Stimulated activated CD4-positive, alpha-beta T cell treated with anti-CD3 and anti-CD28 coated beads, Interleukin-15, amount 100 ng/mL, for 48 hours (primary cell): ENCODE results near the gene LRRC32.
"Not testable (repeated sequence)": the region's sequence is repeated elsewhere in the genome, so short reads cannot be mapped to it uniquely, and the experiment has no call there.

Experiments used
- DNase-seq, 2 donors: peaks; one replicate each; pipeline ENCODE4 v3.0.0-alpha.2; 2020; ENCODE audit warnings: low read depth in 2 of 2

The LRRC32 gene

DNA sequence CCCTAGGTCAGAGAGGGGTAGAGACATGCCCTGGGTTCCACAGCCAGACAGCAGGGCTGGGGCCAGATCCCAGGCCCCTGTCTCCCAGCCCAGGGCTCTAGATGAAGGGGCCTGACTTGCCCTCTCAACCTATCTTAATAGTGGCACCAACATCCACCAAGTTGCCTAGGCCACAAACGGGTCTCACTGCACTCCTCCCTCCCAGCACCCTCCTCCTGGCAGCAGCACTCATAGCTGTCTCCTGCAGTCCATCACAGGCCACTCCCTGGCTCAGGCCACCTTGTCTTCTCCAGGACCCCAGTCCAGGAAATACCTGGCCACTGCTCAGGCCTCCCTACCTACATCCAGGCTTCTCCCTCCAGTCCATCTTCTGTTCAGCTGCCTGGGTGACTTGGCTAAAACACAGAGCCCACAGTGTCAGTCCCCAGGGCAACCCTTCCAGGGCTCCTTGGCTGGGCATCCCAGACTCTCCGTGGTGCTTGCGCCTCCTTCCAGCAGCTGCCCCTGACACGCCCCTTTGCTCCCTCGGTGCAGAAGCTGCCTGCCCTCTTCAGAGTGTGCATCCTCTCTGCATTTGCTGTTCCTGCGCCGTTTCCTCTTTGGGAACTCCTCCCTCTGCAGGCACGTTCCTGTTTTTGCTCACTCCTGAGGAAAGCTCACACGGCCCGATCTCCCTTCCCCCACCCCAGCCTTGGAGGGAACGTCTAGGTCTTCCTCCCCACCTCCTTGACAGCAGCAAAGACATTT is 40.5 kb downstream of the LRRC32 start:
- DNase-seq, result no peak

DNA sequence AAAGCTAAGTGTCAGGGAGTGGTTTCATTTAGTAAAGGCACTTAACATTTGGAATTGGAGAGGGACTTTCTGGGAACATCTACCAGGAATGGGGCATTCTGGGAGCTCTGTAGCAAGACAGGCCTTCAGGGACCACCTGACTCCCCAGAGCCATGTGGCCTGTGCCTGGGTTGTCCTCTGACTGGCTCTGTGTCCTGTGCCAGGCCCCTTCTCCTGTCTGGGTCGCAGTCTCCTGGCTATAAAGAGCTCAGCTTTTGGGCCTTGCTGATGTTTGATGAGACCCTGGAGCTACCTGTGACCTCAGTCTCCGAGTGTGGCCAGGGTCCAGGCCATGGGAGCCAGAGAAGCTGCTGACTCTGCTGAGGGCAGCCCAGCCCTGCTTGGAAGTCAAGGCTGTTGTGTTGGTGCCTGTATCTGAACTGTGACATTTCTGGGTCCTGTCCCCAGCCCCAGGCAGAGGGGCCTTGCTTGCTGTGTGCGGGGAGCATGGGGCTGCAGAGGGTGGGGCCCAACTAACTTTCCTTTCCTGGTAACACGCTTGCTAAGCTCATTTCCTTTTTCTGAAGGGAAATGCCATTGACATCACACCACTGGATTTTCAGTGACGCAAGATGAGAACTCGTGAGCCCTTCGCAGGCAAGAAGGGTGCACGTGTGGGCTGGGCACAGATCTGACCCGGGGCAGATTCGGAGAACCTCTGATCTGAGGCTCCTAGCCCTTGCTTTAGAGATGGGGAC is 41.3 kb downstream of the LRRC32 start:
- no peak for DNase-seq

DNA sequence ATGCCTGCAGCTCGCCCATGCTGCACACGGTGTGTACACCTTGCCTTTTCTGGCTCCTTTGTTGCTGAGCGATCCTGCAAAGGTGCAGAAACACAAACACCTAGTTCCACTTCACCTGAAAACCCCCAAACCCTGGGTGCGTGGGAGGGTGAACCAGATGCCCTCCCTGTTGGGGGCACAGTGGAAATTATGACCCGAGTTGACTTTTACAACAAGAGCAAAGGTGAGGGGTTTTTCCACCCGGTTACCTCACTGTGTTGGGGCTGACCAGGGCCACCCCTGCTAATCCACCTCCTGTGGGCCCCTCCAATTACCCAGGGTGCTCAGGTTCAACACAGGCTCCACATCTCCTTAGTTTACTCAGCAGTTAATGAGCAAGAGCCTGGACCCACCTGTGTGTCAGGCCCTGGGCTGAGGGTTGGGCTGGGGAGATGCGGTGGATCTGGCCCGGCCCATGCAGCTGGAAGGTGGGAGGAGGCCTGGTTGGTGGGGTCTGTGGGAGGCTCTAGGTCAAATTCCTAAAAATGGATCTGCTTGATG is 42.1 kb downstream of the LRRC32 start:
- DNase-seq, result peak in 1 of 2 donors; percentile 34

DNA sequence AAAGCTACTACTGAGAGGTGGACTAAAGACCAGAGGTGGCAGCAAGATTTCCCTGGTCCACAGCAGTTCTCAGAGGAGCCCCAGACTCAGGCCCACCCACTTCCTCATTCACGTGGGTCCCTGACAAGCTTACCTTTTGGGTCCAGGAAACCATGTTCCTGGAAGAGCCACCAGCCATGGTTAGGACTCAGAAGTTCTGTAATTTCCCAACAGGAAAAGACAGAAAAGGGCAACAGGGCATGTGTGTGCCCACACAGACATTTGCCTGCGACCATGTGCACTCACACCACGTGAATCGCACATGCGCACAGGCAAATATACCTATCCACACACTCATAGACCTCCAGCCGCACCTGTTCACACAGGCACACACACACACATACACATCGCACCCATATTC is 42.9 kb downstream of the LRRC32 start:
- DNase-seq, result no peak

DNA sequence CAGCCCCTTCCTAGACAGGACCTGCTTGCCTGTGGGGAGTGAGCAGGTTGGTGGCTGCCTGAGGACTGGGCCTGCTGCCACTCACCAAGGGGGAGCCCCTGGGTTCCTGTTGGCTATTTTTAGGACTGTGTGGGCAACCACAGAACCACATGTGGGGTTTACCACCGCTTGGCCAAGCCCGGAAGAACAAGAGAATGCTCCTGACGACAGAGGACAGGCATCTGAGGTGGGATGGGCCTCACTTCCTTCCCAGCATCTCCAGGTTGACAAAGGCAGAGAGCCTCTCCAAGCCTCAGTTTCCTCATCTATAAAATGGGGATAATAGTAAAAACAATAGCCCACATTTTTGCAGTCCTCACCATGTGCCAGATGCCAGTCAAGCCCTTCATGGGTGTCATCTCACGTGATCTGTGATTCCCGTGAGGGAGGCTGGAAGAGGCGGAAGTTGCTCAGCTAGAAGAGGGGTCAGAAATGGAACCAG is 43.6 kb downstream of the LRRC32 start:
- DNase-seq, result peak; percentile 32 to 47

DNA sequence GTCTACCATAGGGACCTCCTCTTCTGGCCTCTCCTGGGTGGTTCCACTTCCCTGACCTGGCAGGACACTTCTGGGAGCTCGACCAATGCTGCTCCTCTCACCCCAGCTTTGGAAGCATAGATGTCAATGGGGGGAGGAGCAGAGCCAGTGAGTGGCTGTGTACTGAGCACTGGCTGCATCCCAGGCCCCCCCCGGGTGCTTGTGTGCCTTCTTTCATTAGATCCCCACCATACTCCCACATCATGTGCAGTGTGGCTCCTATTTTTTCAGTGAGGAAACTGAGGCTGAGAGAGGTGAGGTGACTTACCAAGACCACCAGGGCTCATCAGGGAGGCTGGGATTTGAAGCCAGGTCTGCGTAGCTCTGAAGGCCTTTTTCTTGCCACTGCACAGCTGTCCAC is 44.3 kb downstream of the LRRC32 start:
- DNase-seq, result no peak

DNA sequence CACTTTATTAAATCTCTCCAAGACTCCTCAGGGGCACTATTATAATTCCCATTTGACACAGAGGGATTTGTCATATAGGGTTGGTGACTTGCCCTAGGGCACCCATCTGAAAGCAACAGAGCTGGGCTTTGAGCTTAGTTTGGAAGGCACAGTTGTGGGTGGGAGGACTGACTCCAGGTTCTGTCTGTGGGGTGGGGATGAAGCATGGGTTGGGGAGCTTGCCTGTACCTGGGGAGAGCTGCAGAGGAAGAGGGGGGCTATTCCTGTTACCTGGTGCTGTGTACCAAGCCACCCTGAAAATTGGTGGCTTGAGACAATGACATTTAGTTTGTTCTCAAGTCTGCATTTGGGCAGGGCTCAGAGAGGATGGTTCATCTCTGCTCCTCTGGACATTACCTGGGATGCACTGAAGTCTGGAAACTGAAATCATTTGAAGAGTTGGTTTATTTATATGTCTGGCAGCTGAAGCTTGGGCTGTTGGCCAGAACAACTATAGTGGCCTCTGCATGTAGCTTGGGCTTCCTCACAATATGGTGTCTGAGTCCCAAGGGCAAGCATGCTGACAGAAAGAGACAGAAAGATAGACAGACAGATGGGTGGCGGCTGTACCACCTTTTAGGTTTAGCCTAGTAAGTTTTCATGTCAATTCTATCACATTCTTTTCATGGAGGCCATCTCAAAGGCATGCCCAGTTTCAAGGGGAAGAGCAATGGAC is 44.9 kb downstream of the LRRC32 start:
- DNase-seq, result no peak

DNA sequence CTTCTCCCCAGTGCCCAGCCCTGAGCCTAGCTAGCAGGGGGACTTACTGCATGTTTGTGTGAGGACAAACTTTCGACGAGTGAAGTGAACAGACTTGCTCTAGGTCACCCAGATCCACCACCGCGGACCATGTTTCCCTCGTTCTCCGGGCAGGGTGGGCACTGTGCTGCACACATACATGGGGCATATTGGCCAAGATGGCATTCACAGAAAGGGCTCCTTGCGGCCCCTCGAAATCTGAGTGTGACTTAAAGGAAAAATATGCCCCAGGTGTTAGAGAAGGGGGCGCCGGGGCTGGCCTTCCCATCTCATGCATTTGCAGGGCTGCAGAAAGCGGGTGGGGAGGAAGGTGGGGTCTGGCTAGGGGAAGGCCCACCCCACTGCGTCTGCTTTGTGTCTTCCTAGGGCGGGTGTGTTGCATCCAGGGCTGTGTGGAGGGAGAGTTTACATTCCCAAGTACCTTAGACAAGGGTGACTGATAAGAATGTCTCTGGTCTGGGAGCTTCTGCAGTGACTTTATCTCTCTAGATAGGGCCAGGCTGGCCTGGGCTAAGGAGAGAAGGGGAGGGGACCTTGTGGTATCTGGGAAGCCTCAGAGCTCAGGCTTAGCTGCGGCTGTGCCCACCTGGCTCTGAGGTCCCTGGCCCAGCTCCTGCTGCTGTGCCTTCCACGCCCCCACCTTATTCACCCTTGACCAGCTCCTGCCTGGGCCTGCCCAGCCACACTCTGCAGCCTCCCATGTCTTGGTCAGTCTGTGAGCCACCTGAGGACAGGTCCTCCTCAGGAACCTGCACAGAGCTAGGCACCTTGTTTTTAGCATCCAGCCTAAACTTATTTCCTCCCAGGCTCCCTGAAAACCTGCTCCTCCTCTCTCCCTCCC is 45.8 kb downstream of the LRRC32 start:
- no peak for DNase-seq

DNA sequence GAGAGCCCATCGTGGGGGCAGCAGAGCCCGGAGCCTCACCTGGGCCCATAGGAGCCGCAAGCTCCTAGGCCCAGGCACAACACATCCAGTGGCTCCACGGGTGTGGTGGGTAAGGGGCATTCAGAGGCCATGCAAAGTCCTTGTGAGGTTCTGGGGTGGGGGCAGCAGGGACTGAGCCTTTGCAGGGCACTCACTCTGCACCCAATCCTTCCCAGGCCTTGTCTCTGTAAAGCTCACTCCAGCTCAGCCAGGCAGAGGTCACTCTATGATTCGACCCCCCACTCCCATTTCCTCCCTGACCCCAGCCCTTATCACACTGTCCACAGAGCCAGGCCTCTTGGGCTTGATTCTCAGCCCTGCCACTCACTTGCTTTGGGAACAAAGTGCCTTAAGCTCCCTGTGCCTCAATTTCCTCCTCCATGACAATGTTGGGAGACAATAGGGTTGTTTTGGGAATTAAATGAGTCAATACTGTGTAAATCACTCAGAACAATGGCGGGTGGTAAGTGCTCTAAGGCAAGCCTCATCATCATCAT is 46.6 kb downstream of the LRRC32 start:
- no peak for DNase-seq

DNA sequence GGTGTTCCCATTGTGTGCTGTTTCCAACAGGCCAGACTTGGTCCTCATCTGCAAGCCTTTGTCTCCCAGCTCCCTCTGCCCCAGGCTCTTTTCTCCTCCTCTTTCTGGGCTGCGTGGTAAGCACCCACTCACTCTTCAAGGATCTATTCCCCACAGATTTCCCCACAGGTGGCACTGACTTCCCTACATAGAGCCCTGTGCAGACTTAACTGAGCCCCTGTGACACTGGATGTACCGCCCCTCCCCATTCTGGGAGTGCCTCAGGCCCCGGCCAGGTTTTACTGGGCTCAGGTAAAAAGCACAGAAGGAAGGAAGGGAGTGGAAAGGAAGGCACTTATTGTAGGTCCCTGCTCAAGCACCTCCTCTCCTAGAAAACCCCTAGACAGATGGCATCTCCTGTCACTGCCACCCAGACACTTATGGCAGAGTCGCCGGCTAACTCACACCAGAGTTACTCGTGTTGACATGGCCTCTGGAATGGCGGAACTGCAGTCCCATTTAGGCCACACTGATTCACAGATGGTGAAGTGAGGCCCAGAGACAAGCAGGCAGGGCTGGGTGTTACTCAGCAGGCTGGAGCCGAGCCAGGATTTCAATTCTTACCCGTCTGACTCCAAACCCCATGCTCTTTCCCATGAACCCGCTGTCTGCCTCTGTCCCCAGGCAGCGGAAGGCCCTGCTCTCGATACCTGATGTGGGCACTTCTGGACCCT is 47.2 kb downstream of the LRRC32 start:
- DNase-seq, result no peak

DNA sequence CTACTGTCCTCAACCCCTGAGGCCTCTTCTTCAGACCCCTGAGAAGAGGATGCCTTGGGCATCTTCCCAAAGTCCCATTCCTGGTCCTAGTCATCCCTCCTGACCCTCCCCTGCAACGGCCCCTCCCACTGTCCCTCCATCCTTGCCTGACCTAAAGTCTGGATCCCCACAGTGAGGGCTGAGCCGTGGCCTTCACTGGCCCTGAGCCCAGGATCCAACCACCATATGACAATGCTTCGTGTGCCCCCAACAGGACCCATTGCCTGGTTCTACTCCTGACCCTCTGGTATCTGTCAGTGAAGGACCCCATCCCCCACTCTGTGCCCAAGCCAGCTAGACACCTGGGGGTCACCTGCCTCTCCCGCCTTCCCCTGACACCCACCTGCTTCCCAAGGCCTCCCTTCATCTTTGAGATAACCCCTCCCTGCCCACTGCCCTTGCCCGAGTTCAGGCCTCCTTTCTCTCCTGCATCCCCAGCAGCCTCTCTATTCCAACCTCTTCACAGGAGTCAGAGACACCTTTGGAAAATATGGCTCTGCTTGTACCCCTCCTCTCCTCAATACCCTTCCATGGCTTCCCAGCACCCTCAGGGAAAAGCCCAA is 48.0 kb downstream of the LRRC32 start:
- no peak for DNase-seq

DNA sequence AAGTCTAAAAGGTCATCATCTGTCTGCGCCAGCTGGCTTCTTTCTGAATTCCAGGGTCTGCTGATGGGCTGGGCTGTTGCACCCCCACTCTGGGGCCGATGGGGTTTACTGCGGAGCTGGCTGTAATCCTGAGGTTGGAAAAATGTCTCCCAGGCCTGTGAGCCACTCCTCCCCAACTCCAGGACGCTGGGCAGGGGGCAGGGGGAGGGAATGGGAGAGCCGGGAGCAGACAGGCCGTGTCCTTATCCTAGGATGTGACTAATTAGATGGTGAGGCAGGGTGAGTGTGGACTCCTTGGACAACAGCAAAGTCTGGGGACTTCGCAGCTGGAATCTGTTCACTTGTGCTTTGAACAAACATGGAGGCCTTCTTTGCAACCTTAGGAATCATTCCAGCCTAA is 48.7 kb downstream of the LRRC32 start:
- no peak for DNase-seq

DNA sequence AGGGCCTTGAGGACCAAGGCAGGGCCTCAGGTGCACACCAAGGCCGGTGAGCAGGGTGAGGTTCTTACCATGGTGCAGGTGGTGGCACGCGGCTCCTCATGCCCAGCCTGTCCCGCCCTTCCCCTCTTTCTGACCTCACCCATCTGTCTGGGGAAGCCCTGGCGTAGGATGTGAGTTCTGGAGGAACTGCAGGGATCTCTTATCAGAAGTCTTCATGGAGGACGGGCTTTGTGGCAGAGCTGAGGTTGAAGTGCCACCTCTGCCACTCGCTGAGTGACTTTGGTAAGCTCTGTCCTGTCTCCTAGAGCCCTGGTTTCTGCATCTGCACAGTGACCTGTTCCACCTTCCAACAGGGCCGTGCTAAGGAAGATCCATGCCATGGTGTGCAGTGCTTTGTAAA is 49.1 kb downstream of the LRRC32 start:
- DNase-seq, result no peak

DNA sequence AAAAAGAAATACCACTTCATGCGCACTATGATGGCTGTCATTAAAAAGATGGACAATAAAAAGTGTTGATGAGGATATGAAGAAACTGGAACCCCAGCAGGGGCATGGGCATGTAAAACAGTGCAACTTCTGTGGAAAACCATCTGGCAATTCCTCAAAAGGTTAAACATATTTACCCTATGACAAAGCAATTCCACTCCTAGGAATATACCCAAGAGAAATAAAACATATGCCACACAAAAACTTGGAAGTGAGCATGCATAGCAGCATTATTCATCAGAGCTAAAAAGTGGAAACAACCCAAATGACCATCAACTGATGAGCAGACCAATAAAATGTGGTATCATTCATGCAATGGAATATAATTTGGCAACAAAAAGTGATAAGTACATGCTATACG is 50.1 kb downstream of the LRRC32 start:
- no peak for DNase-seq

DNA sequence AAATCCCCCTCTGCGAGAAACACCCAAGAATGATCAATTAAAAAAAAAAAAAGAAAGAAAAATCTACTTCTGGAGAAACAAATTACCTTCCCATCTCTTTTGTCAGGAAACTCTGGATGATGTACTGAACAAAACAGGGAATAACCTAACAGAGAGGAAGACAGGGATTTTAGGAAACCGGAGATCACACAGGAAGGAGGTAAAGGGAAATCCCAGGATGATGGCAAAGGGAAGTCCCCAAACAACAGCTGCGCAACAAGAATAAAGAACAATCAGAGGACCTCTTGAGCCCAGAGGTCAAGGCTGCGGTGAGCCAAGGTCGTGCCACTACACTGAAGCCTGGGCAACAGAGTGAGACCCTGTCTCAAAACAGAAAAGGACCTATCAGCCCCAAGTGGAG is 50.7 kb downstream of the LRRC32 start:
- not testable (repeated sequence) for DNase-seq

DNA sequence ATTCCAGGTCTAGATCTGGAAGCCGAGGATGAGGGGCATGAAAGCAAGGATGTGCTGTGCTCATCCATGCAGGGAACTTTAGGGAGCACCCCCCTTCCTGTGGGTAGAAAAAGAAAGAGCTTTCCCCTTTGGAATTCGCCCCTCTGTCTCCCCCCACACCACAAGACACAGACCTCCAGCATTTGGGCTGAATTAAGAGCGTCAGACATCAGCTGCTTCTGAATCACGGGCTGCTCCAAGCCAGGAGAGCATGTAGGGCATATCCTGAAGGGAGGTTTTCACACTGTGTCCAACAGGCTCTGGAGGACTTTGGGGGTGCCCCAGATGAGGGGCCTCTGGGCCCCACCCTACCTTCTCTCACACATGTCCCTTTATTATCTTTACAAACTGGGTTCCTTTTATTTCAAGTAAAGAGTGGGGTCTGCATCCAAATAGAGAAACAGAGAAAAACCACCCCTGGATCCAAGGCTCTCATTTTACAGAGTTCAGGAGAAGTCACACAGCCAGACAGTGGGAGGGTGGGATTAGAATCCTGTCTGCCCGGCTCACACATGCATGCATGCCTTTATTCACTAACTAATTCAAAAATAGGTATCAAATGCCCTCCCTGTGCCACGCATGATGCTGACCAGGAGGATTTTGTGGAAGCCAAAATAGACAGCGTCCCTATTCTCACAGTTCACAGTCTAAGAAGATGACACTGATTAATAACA is 52.8 kb downstream of the LRRC32 start:
- DNase-seq, result no peak

DNA sequence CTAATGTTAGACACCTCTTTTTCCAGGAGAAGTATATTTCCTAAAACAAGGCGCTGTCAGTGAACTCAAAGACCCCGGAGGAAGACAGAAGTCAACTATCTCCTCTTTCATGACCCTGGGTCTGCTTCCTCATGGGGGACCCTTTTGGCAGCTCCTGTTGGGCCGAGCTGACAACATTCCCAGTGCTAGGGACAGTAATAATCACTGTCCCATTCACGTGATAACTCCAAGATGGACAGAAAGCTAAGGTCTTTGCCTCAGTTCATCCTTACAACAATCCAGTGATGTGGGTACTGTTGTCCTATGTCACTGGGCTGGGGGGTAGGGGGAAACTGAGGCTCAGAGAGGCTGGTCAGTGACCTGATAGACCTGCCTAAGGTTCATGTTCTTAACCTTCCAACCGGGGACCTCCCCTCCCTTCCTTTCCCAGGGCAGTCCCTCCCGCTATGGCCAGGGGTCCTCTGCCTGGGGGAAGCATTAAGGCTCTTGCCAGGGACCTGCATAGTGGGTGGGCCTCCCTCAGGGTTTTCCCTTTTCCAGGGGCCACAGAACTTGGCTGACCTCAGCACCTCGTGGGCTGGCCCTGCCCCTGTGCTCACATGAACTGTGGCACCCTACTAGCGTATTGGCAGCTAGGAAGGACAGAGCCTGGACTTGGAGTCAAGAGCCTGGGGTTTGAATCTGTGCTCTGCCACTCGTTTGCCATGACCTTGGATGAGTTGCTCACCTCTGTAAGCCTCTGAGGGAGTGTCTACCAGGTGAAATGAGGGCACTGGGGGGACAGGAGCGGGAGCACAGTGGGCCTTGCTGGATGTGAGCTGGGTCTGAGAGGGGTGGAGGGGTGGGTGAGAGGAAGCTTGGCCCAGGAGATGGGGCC is 53.6 kb downstream of the LRRC32 start:
- no peak for DNase-seq

DNA sequence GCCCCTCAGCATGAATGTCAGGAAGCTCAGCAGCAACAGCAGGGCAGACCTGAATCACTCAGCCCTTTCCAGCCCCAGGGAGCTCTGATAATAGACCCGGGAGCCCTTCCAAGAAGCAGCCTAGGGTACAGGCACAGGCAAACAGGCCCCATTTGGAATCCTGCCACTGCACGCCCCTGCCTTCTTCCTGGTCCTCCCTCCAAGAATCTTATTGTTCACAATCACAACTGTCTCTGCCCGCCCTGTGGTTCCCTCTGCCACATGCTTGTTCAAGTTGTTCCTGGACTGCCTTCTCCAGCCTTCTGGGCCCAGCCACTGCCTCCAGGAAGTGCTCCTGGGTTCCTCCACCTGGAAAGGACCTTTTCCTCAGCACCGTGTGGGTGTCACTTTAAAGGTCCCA is 54.6 kb downstream of the LRRC32 start:
- DNase-seq, result no peak
